ENCODE data around the gene AVEN.
"Not testable (repeated sequence)": the region's sequence is repeated elsewhere in the genome, so short reads cannot be mapped to it uniquely, and the experiment has no call there.

The AVEN gene

GRCh38 chr15:34038871-34039789 lies at the start of gene AVEN:
Gene AVEN (minus strand): TSS chr15:34039204. CDS start chr15:34039046, 158 bp downstream.
- DNase-seq: peak; percentile 44 to 56

GRCh38 chr15:34085746-34086145 lies 46.7 kb upstream of the AVEN start:
- DNase-seq: no peak

DNA sequence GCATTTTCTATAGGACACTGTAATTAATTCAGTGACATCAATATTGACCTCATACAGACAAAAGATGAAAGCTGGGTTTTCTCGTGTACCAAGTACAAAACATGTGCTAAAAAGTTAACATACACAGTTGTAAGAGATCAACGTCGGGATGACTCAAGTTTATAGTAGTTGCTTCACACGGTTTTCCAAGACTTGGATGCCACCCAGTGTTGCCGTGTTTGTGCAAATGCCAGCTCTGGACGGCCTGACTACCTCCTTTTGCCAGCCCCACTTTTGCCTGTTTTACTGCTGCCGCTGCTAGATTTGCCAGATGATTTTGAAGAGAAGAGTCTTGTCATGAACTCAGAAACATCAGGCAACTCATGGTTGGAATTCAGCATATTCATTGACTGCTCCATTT lies 45.1 kb upstream of the AVEN start:
- DNase-seq: no peak

DNA sequence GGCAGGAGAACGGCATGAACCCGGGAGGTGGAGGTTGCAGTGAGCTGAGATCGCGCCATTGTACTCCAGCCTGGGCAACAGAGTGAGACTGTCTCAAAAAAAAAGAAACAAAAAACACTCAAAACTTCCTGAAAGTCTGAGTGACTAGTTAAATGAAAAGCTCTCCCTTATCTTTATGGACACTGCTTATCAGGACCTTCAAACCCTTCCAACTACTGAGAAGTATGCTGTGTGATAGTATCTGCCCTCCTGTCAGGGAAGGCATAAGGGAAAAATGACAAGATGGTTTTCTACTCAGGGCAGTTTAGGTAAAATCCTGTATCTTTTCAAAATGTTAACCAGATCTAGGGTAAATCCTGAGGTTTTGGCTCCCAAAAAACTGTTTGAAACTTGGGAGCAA lies 40.9 kb upstream of the AVEN start:
- DNase-seq: no peak

DNA sequence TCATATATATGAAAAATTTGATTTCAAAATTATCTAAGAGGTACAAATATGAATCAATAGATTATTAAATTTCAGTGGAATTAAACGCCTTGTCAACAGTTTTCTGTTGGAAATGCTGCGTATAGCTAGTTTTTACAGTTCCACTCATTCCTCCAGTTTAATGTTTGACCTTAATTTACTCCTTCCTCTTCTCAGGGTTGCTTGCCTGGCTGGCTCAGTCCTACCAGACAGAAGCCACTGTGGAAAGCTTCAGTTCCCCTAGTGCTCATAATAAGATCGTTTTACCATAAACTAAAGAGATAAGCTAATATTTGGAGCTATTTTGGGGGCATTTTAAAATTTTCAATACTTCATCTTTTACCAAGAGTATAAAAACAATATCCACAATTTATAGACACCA lies 39.9 kb upstream of the AVEN start:
- DNase-seq: no peak

GRCh38 chr15:34076785-34077184 lies 37.8 kb upstream of the AVEN start:
- DNase-seq: no peak

DNA sequence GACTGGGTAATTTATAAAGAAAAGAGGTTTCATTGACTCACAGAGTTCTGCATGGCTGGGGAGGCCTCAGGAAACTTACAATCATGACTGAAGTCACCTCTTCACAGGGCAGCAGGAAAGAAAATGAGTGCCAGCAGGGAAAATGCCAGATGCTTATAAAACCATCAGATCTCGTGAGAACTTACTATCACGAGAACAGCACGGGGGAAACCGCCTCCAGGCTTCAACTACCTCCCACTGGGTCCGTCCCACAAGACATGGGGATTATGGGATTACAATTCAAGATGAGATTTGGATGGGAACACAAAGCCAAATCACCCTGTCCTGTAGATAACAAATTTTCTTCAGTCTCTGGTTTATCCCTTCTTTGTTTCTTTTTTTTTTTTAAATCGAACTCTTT lies 31.0 kb upstream of the AVEN start:
- DNase-seq: no peak

DNA sequence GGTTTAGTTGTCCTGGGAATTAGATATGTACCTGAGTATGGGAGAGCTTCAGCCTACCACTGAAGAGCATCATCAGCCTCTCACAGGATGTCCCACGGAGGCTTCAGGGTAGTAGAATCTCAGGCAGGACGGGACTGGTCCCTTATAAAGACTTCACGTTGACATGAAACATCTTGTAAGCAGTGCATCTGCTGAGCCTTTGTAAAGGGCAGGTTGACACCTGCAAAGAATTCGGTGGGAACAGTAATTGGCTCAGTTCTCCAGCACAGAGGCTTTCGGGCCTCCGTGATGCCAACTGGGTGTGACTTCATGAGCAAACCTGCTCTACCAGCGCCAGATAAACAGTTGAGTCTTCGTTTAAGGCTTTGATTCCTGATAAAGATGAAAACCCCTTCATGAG lies 26.9 kb upstream of the AVEN start:
- DNase-seq: no peak

DNA sequence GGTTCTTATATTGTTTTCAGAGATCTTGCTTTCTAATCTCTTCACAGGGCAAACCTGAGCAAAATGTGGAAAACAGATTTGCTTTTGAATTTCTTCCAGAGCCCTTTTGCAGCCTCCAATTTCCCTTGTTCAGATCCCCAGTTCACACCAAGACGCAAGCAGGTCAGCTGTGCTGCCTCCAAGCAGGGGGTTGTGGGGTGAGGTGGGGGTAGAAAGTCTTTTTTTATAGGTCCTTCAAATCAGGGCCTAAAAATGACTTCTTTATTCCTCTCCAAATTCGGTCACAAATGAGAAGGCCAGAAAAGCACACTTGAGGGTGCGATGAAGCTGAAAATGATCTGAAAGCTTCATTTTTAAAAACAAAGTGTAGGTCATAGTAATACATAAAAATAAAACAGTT lies 26.3 kb upstream of the AVEN start:
- no peak for DNase-seq

- DNase-seq: no peak
These were observed 25.4 kb upstream of the AVEN start for GRCh38 chr15:34064438-34064837.

DNA sequence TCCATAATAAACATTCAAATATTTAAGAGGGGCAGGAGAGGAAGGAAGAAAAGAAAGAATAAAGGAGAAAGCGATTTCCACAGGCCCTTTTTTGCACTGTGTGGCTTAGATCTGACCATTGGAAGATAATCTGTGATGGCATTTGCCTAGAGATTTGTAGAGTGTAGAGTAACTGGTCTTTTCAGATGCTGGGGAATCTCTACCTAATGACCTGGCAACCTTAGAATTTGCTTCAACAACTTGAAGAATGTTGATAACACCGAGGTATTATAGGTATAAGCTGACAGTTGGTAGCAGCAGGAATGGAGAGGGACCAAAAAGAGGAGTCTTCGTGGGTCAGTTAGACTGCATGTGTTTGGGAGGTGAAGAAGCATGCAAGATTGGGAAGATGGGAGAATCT lies 20.9 kb upstream of the AVEN start:
- no peak for DNase-seq

GRCh38 chr15:34059476-34059875 lies 20.5 kb upstream of the AVEN start:
- no peak for DNase-seq

DNA sequence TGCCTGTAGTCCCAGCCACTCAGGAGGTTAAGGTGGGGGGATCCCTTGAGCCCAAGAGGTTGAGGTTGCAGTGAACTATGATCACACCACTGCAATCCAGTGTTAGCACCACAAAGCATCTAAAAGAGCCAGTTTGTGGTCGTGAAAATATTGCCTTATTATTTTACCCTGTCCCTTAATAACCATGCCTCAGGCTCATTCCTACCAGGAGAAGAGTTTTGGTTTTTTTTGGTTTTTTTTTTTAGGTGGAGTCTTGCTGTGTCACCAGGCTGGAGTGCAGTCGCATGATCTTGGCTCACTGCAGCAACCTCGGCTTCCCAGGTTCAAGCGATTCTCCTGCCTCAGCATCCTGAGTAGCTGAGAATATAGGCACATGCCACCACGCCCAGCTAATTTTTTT lies 17.9 kb upstream of the AVEN start:
- no peak for DNase-seq

DNA sequence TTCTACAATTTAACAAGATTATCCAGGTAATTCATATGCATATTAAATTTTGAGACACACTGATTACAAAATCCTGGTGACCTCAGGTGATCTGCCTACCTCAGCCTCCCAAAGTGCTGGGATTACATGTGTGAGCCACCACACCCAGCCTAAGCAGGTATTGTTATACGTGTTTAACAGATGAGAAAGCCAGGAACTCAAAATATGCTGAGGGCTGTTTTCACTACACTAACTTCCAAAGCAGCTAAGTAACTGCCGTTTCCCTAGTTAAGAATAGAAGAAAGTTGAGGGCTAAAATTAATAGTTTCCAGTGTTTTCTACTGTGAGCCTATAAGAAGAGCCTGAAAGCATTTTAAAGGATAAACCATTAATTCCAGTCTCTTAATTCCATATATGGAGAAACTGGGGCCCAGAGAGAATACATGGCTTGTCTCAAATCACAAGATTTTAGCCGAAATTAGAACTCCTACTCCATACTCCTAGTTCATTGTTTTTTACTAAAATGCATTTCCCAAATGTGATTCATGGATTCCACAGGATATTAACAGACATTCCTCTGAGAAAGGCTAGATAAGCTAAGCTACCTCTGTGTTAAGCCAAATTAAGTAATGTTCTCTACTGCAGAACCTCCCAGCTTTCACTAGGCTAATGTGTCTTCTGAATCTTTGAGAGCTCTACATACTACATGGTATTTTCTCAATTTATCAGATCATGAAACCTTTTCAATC lies 17.0 kb upstream of the AVEN start:
- DNase-seq: no peak

DNA sequence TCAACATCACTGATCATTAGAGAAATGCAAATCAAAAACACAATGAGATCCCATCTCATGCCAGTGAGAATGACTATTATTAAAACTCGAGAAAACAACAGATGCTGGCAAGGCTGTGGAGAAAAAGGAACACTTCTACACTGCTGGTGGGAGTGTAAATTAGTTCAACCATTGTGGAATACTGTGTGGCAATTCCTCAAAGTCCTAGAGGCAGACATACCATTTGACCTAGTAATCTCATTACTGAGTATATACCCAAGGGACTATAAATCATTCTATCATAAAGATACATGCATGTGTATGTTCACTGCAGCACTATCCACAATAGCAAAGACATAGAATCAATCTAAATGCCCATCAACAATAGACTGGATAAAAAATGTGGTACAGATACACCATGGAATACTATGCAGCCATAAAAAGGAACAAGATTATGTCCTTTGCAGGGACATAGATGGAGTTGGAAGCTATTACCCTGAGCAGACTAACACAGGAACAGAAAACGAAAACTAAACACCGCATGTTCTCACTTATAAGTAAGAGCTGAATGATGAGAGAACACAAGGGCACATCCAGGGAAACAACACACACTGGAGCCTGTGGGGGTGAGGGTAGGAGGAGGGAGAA lies 15.2 kb upstream of the AVEN start:
- no peak for DNase-seq

DNA sequence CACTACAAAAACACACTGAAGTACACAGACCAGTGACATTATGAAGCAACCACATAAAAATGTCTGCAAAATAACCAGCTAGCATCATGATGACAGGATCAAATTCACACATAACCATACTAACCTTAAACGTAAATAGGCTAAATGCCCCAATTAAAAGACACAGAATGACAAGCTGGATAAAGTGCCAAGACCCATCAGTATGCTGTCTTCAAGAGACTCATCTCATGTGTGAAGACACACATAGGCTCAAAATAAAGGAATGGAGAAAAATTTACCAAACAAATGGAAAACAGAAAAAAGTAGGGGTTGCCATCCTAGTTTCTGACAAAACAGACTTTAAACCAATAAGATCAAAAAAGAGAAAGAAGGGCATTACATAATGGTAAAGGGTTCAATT lies 11.4 kb upstream of the AVEN start:
- not testable (repeated sequence) for DNase-seq

GRCh38 chr15:34049112-34049511 lies 10.1 kb upstream of the AVEN start:
- no peak for DNase-seq

GRCh38 chr15:34047893-34048775 lies 9.1 kb upstream of the AVEN start:
- DNase-seq: no peak

DNA sequence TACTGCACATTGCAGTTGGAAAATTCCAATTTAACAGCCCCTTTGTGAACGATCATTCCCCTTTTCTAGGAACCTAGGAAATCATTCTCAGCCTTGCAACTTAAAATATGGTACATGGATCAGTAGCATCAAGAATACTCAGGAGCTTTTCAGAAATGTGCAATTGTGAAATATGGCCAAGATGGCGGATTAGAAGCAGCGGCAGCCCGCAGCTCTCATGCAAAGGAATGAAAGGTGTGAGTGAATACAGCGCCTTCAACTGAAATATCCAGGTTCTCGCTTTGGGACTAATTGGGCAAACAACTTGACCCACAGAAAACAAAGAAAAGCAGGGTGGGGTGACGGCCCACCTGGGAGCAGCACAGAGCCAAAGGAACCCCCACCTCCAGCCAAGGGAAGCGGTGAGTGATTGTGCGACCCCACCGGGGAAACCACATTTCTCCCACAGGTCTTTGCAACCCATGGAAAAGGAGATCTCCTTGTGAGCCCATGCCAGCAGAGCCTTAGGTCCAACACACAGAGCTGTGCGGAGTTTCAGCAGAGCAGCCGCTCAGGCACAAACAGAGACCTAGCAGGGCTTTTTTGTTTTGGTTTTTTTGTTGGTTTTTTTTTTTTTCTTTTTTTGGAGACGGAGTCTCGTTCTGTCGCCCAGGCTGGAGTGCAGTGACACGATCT lies 7.6 kb upstream of the AVEN start:
- no peak for DNase-seq

DNA sequence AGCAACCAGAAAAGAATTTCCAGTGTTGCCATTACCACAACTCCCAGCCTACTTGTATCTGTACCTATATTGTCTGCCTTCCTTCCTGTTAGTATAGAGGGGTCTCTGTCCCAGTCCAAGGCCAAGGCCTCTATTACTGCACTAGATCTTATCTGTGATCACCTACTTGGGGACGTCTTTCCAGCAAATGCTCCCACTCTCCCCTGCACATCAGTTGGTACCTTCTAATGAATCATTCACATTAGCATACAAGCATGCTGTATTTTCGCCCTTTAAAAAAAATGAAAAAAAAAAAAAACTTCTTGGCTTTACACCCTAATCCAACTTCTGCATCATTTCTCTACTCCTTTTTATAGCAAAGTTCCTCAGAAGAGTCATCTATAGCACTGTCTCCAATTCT lies 4.8 kb upstream of the AVEN start:
- DNase-seq: no peak

GRCh38 chr15:34043391-34043790 lies 4.4 kb upstream of the AVEN start:
- DNase-seq: no peak

GRCh38 chr15:34039790-34040113 lies 748 bp upstream of the AVEN start:
- DNase-seq: no peak
